ENCODE measurements around the gene KIF4A.

DNA sequence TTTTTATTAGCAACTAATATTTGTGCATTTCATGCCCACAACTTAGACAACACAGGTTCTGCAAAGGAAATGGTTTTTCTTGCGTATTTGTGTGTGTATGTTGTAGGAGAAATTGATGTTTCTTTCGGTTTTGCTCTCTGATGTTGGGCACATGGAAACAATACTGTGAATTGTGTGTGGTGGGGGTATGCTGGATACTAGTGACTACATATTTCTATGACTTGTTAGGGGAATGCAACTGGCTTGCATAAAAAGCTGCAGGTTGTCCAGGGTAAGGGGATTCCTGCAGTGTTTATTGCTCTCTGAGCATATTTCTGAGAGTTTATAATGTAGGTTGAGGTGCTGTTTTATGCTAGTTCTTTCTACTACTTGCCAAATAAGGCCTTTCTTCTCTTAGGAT, 166.4 kb downstream of the KIF4A start:
- TF ChIP-seq, protein P1, sequence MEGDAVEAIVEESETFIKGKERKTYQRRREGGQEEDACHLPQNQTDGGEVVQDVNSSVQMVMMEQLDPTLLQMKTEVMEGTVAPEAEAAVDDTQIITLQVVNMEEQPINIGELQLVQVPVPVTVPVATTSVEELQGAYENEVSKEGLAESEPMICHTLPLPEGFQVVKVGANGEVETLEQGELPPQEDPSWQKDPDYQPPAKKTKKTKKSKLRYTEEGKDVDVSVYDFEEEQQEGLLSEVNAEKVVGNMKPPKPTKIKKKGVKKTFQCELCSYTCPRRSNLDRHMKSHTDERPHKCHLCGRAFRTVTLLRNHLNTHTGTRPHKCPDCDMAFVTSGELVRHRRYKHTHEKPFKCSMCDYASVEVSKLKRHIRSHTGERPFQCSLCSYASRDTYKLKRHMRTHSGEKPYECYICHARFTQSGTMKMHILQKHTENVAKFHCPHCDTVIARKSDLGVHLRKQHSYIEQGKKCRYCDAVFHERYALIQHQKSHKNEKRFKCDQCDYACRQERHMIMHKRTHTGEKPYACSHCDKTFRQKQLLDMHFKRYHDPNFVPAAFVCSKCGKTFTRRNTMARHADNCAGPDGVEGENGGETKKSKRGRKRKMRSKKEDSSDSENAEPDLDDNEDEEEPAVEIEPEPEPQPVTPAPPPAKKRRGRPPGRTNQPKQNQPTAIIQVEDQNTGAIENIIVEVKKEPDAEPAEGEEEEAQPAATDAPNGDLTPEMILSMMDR (IDR thresholded peaks at IDR 0.05 in 8 of 11, conservative IDR thresholded peaks at IDR 0.05 in 3 of 11): no peak
- no peak for TF ChIP-seq POLR2AphosphoS5 (IDR thresholded peaks at IDR 0.05)
